GM19035 (cell line): ENCODE measurements around the gene NAGA.
"Not testable (repeated sequence)": the region's sequence is repeated elsewhere in the genome, so short reads cannot be mapped to it uniquely, and the experiment has no call there.

ENCODE experiments used
- ATAC-seq: cut with Tn5 transposase; IDR thresholded peaks from one replicate; pipeline ENCODE4 v1.9.1; 2021; ENCODE audit not compliant: unreplicated experiment

Gene NAGA

GRCh38 chr22:42076764-42077485 lies 6.3 kb upstream of the NAGA start:
- ATAC-seq = no peak

- ATAC-seq = no peak
Measured at GRCh38 chr22:42074846-42075676, 4.4 kb upstream of the NAGA start.

GRCh38 chr22:42074132-42074811 lies 3.7 kb upstream of the NAGA start, which contains the start of gene PHETA2:
PHETA2 (plus strand) TSS chr22:42074248; CDS start chr22:42077294, 3,046 bp downstream.
- ATAC-seq = no peak

GRCh38 chr22:42073621-42074041 lies 3.0 kb upstream of the NAGA start:
- no peak for ATAC-seq

GRCh38 chr22:42072606-42073330 lies 2.2 kb upstream of the NAGA start:
- no peak for ATAC-seq

- ATAC-seq = not testable (repeated sequence)
Measured at GRCh38 chr22:42071508-42071907, 896 bp upstream of the NAGA start.

- peak; percentile 14 for ATAC-seq
Measured at GRCh38 chr22:42069801-42070516, 653 bp downstream of the NAGA start.

GRCh38 chr22:42068291-42068690 lies 2.3 kb downstream of the NAGA start:
- no peak for ATAC-seq

- no peak for ATAC-seq
Measured at GRCh38 chr22:42067671-42068251, 2.9 kb downstream of the NAGA start.

- ATAC-seq = no peak
Measured at GRCh38 chr22:42066937-42067336, 3.7 kb downstream of the NAGA start.

GRCh38 chr22:42066126-42066761 lies 4.4 kb downstream of the NAGA start:
- no peak for ATAC-seq

GRCh38 chr22:42065438-42066125 lies 5.0 kb downstream of the NAGA start:
- no peak for ATAC-seq

- ATAC-seq = no peak
Measured at GRCh38 chr22:42064629-42065028, 6.0 kb downstream of the NAGA start.

- ATAC-seq = no peak
Measured at GRCh38 chr22:42062506-42063170, 8.0 kb downstream of the NAGA start.

GRCh38 chr22:42061041-42061440 lies 9.6 kb downstream of the NAGA start:
- ATAC-seq = no peak

- no peak for ATAC-seq
Measured at GRCh38 chr22:42060489-42060888, 10.1 kb downstream of the NAGA start.

- no peak for ATAC-seq
Measured at GRCh38 chr22:42056757-42057511, 13.7 kb downstream of the NAGA start.

GRCh38 chr22:42052765-42053164 lies 17.8 kb downstream of the NAGA start:
- no peak for ATAC-seq
